Measurements from ENCODE around the gene TMEM175. TPM values are rescaled to one million over a fixed set of nuclear protein-coding genes. Genes with fewer than 3 reads are reported as not detected.

The TMEM175 gene
- total and polyA plus RNA-seq, 9 of the 15 experiments (the other 6 are each of a cell fraction or from before 2014, with no cell fraction given): 0.13 to 30.9 (median 9.4) TPM

DNA sequence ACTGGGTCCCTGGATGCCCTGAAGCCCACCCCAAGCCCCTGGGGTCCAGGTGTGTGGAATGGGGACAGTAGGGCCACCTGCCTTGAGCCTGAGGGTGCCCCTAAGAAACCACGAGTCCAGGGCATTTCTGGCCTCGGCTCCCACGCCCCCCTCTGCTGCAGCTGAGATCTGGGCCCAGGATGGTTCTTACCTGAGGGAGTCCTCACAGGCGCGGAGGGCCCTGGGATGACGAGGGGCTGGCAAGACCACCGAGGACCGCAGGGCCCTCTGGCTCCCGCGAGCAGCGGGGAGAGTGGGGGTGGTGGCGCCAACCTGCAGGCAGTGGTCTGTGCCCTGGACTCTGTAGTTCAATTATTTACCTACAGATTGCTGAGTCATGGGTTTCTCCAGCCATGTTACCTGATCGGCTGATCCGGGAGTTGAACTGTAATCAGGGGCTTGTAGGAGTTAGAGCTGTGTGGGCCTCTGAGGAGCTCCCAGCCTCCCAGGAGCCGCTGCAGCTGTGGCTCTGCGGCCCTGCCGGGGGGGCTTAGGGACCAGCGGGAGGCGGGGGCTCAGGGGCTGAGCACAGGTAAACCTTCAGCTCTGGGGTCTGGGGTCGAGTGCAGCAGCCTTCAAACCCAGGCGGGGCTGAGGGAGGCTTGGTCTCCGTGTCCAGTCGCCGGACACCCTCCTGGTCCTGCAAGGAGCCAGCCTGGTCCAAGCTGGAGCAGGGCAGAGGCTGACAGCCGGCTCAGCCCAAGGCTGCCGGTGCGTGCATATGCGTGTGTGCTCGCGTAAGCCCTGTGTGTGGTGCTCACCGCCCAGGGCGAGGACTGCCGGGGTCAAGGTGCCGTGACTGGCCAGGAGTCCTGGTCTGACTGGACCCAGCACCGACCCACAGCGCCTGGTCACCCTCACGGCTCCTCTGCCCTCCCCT is 61.1 kb downstream of the TMEM175 start, which contains the start of gene SLC26A1 (continued):
- no peak for TF ChIP-seq HEY1 (CRISPR knock-in tag; IDR thresholded peaks at IDR 0.05; ENCODE audit: borderline replicate concordance)
- TF ChIP-seq POLR2A (conservative IDR thresholded peaks at IDR 0.05): peak; percentile 42
- peak; percentile 43 for TF ChIP-seq HMGN3 (IDR thresholded peaks at IDR 0.05; ENCODE audit: borderline replicate concordance, extremely low read depth, insufficient read length, low read depth, low read length)
- TF ChIP-seq, protein P1, sequence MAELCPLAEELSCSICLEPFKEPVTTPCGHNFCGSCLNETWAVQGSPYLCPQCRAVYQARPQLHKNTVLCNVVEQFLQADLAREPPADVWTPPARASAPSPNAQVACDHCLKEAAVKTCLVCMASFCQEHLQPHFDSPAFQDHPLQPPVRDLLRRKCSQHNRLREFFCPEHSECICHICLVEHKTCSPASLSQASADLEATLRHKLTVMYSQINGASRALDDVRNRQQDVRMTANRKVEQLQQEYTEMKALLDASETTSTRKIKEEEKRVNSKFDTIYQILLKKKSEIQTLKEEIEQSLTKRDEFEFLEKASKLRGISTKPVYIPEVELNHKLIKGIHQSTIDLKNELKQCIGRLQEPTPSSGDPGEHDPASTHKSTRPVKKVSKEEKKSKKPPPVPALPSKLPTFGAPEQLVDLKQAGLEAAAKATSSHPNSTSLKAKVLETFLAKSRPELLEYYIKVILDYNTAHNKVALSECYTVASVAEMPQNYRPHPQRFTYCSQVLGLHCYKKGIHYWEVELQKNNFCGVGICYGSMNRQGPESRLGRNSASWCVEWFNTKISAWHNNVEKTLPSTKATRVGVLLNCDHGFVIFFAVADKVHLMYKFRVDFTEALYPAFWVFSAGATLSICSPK (IDR thresholded peaks at IDR 0.05; ENCODE audit: borderline replicate concordance): no peak
- TF ChIP-seq NCOA6 (IDR thresholded peaks at IDR 0.05): no peak
- TF ChIP-seq CBFA2T2 (conservative IDR thresholded peaks at IDR 0.05): no peak
- TF ChIP-seq, protein P2, sequence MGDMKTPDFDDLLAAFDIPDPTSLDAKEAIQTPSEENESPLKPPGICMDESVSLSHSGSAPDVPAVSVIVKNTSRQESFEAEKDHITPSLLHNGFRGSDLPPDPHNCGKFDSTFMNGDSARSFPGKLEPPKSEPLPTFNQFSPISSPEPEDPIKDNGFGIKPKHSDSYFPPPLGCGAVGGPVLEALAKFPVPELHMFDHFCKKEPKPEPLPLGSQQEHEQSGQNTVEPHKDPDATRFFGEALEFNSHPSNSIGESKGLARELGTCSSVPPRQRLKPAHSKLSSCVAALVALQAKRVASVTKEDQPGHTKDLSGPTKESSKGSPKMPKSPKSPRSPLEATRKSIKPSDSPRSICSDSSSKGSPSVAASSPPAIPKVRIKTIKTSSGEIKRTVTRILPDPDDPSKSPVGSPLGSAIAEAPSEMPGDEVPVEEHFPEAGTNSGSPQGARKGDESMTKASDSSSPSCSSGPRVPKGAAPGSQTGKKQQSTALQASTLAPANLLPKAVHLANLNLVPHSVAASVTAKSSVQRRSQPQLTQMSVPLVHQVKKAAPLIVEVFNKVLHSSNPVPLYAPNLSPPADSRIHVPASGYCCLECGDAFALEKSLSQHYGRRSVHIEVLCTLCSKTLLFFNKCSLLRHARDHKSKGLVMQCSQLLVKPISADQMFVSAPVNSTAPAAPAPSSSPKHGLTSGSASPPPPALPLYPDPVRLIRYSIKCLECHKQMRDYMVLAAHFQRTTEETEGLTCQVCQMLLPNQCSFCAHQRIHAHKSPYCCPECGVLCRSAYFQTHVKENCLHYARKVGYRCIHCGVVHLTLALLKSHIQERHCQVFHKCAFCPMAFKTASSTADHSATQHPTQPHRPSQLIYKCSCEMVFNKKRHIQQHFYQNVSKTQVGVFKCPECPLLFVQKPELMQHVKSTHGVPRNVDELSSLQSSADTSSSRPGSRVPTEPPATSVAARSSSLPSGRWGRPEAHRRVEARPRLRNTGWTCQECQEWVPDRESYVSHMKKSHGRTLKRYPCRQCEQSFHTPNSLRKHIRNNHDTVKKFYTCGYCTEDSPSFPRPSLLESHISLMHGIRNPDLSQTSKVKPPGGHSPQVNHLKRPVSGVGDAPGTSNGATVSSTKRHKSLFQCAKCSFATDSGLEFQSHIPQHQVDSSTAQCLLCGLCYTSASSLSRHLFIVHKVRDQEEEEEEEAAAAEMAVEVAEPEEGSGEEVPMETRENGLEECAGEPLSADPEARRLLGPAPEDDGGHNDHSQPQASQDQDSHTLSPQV (IDR thresholded peaks at IDR 0.05): peak; percentile 47
- 0 out of 2 replicates have a peak, but pooled peaks have one; percentile 24 for TF ChIP-seq ZFP1 (CRISPR knock-in tag; IDR thresholded peaks at IDR 0.05)
- TF ChIP-seq CHD1 (IDR thresholded peaks at IDR 0.05; ENCODE audit: low read length): peak; percentile 28
- 0 out of 2 replicates have a peak, but pooled peaks have one; percentile 37 for TF ChIP-seq DMBX1 (CRISPR knock-in tag; IDR thresholded peaks at IDR 0.05; ENCODE audit: borderline replicate concordance)
- TF ChIP-seq CEBPB (tag; IDR thresholded peaks at IDR 0.05): no peak
- no peak for TF ChIP-seq HDAC8 (tag; IDR thresholded peaks at IDR 0.05)
- no peak for TF ChIP-seq ERF (CRISPR knock-in tag; IDR thresholded peaks at IDR 0.05)
- no peak for TF ChIP-seq ATF1 (CRISPR knock-in tag; IDR thresholded peaks at IDR 0.05)
- TF ChIP-seq ATF1 (tag; IDR thresholded peaks at IDR 0.05): no peak
- TF ChIP-seq, protein P3, sequence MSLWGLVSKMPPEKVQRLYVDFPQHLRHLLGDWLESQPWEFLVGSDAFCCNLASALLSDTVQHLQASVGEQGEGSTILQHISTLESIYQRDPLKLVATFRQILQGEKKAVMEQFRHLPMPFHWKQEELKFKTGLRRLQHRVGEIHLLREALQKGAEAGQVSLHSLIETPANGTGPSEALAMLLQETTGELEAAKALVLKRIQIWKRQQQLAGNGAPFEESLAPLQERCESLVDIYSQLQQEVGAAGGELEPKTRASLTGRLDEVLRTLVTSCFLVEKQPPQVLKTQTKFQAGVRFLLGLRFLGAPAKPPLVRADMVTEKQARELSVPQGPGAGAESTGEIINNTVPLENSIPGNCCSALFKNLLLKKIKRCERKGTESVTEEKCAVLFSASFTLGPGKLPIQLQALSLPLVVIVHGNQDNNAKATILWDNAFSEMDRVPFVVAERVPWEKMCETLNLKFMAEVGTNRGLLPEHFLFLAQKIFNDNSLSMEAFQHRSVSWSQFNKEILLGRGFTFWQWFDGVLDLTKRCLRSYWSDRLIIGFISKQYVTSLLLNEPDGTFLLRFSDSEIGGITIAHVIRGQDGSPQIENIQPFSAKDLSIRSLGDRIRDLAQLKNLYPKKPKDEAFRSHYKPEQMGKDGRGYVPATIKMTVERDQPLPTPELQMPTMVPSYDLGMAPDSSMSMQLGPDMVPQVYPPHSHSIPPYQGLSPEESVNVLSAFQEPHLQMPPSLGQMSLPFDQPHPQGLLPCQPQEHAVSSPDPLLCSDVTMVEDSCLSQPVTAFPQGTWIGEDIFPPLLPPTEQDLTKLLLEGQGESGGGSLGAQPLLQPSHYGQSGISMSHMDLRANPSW (CRISPR knock-in tag; IDR thresholded peaks at IDR 0.05): no peak
- no peak for TF ChIP-seq ETV5 (CRISPR knock-in tag; IDR thresholded peaks at IDR 0.05; ENCODE audit: low read depth)
- no peak for TF ChIP-seq CAMTA2 (CRISPR knock-in tag; conservative IDR thresholded peaks at IDR 0.05)

Data from K562 (cell line).